BLaER1 (cell line): ENCODE measurements around the gene HOXA5.

Experiments used
- H3K27ac ChIP-seq: shearing (Covaris generic); formaldehyde crosslinking; 2 replicates; pipeline ENCODE4 v1.8.1; 2022
- H3K27me3 ChIP-seq: shearing (Covaris generic); formaldehyde crosslinking; 2 replicates; pipeline ENCODE4 v1.8.1; 2022
- H3K36me3 ChIP-seq: shearing (Covaris generic); formaldehyde crosslinking; 2 replicates; pipeline ENCODE4 v1.8.1; 2022
- H3K4me1 ChIP-seq: shearing (Covaris generic); formaldehyde crosslinking; 2 replicates; pipeline ENCODE4 v1.8.1; 2022
- H3K4me2 ChIP-seq: shearing (Covaris generic); formaldehyde crosslinking; 2 replicates; pipeline ENCODE4 v1.8.1; 2022
- H3K4me3 ChIP-seq: shearing (Covaris generic); formaldehyde crosslinking; 2 replicates; pipeline ENCODE4 v1.8.1; 2022
- H3K9ac ChIP-seq: shearing (Covaris generic); formaldehyde crosslinking; 2 replicates; pipeline ENCODE4 v1.8.1; 2022
- H3K9me3 ChIP-seq: shearing (Covaris generic); formaldehyde crosslinking; 2 replicates; pipeline ENCODE4 v1.8.1; 2022
- H4K20me1 ChIP-seq: shearing (Covaris generic); formaldehyde crosslinking; 2 replicates; pipeline ENCODE4 v1.8.1; 2022
- Cebpa-rat ChIP-seq: shearing (Covaris generic); IDR thresholded peaks from 2 replicates; pipeline ENCODE4 v1.8.1; 2022

Gene HOXA5

DNA sequence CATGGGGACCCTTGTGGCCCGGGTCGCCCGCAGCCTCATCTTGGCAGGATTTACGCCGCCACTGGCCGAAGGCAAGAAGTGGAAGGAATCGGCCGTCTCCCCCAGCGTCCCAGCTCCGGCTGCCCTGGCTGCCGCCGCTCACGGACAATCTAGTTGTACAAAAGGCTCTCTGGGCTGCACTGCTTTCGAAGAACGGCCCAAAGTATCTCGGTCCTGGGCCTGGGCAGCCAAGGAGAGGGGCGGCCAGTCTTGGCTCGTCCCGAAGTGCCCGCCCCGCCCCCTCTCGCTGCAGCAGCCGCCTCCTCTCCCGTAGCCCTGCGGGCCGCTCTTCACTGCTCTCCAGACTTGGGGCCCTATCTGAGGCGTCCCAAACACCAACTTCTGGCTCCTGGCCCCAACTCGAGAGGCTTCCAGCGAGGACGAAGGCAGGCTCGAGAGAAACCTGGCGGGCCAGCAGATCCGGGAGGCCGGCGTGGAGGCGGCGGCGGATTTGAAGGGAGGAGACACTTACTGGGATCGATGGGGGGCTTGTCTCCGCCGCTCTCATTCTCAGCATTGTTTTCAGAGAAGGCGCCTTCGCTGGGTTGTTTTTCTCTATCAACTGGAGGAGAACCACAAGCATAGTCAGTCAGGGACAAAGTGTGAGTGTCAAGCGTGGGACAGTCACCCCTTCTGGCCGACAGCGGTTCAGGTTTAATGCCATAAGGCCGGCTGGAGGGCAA, 21.0 kb upstream of the HOXA5 start:
- no peak overlapping the region for H3K9ac ChIP-seq
- H3K27me3 ChIP-seq, result peaks cover 100% of the 10 kb centered on the region
- H4K20me1 ChIP-seq, result peaks cover 92% of the 10 kb centered on the region
- no peak for TF ChIP-seq Cebpa-rat
- peaks cover 9% of the 10 kb centered on the region for H3K4me1 ChIP-seq
- H3K27ac ChIP-seq, result no peak overlapping the region
- H3K36me3 ChIP-seq, result no peaks in the 10 kb centered on the region
- H3K4me2 ChIP-seq, result no peak overlapping the region
- H3K4me3 ChIP-seq, result no peak overlapping the region
- H3K9me3 ChIP-seq, result peaks cover 17% of the 10 kb centered on the region

DNA sequence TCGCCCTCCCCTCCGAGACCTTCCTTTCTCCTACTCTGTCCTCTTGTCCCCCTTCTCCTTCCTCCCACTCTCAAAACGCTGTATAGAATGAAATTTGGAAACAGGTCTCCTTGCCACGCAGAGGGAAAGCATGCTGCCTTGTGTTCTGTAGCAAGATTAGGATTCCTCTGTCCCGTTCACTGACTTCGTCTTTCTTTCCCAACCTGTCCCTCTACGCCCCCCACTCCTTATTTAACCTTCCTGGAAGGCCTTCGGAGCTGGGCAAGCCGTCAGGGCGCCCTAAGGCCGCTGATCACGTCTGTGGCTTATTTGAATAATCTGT, 20.5 kb upstream of the HOXA5 start:
- Histone ChIP-seq H3K9ac (no peak overlapping the region), H3K27ac (no peak overlapping the region), H3K27me3 (peaks cover 100% of the 10 kb centered on the region), H3K4me3 (no peak overlapping the region), H3K9me3 (peaks cover 17% of the 10 kb centered on the region), H3K4me1 (peaks cover 9% of the 10 kb centered on the region), H3K36me3 (no peaks in the 10 kb centered on the region), H3K4me2 (no peak overlapping the region), H4K20me1 (peaks cover 92% of the 10 kb centered on the region)
- no peak for TF ChIP-seq Cebpa-rat

DNA sequence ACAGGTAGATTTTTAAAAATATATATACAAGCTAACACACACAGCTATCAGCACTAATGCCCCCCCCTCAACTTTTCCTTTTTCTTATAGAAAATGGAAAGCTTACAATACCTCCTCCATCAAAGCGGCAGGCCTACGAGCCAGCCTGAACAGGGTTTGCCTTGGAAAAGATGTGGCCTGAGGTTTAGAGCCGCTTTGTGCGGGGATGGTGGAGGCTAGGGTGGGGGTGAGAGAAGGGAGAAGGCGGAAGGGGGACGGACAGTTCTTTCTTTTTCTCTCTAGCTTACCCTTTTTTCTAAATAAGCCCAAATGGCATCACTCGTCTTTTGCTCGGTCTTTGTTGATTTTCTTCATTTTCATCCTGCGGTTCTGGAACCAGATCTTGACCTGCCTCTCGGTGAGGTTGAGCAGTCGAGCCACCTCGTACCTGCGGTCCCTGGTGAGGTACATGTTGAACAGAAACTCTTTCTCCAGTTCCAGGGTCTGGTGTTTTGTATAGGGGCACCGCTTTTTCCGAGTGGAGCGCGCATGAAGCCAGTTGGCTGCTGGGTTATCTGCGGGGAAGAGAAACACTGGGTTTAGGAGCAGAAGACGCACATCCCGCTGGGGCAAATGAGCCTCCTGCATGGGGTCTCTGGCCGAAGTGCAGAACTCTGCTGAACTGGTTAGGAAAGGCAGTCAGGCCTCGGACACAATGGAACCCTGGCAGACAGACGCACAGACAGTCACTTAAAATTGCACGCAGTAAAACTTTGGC, 20.0 kb upstream of the HOXA5 start:
- Histone ChIP-seq H3K27ac (no peak overlapping the region), H3K4me1 (peaks cover 9% of the 10 kb centered on the region), H4K20me1 (peaks cover 92% of the 10 kb centered on the region), H3K4me3 (no peak overlapping the region), H3K9me3 (peaks cover 21% of the 10 kb centered on the region), H3K36me3 (no peaks in the 10 kb centered on the region), H3K4me2 (no peak overlapping the region), H3K9ac (no peak overlapping the region), H3K27me3 (peaks cover 100% of the 10 kb centered on the region)
- no peak for TF ChIP-seq Cebpa-rat

DNA sequence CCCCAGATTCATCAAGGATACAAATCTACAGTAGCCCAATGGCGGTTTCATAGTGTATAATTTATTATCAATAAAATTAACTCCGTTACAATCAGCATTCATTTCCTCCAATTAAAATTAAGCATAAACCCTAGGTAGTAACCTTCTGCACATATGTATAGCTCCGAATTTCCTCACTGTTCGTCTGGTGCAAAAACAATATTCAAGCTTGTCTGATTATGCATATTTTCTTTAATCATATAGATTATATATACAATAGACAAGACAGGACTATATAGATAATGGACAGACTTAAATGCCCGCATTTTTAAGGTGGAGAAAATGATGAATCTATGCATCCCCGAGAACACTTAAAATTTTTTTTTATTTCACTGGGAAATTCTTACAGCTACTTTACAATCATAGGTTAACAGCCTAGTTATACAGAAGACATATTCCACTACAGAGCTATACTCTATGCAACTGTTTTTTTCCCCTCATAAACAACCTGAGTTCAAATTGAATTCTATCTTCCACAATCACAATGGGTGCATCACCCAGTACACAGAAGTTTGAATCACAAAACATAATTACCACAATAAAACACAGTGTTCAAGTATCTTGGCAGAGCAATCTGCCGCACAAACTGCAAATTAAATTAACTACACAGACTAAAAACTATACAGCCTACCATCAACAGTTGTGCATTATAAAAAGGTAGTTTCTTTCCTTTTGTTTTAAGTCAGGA, 19.2 kb upstream of the HOXA5 start:
- Histone ChIP-seq H4K20me1 (peaks cover 92% of the 10 kb centered on the region), H3K27me3 (peaks cover 100% of the 10 kb centered on the region), H3K9ac (no peak overlapping the region), H3K36me3 (no peaks in the 10 kb centered on the region), H3K27ac (no peak overlapping the region), H3K4me2 (no peak overlapping the region), H3K9me3 (peaks cover 27% of the 10 kb centered on the region), H3K4me3 (no peak overlapping the region), H3K4me1 (peaks cover 9% of the 10 kb centered on the region)
- no peak for TF ChIP-seq Cebpa-rat

DNA sequence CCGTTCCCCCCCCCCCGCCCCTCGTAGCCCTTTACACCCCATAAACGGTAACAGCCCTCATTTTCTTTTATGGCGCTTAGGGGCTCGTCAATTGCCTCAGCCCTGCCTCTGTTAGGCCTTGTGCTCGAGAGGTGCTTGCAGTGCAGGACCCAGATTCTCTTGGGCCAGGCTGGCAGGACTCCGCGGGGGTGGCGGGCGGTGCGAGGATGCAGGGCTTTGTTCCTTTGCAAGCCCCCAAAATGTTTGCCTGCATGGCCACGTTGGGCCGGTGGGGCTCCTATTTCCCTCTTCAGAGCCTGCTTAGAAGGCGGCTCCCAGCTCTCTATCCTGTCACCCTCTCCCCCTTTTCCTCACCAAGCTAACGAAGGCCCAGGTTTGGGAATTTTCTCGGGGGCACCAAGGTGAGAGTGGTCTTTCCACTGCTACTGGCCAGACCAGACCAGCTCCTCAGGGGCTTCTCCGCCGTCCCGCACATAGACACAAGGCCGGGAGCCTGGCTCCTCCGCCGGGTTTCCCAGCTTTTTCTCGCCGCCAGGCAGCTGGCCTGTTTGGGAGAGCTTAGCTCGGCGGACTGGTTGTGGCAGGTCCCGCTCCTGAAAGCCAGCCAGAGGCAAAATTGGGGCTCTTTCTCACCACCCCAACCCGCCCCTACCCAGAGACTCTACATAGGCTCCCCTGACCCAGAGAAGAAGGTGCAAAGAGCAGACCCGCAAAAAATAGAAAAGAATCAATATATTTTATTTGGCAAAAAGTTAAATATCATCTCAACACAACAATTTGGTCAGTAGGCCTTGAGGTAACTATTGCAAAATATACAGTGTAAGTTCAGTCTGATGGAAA, 18.5 kb upstream of the HOXA5 start:
- peaks cover 9% of the 10 kb centered on the region for H3K4me1 ChIP-seq
- no peak for TF ChIP-seq Cebpa-rat
- peaks cover 100% of the 10 kb centered on the region for H3K27me3 ChIP-seq
- H3K9me3 ChIP-seq, result peaks cover 35% of the 10 kb centered on the region
- no peak overlapping the region for H3K27ac ChIP-seq
- H3K4me2 ChIP-seq, result no peak overlapping the region
- peaks cover 92% of the 10 kb centered on the region for H4K20me1 ChIP-seq
- no peak overlapping the region for H3K4me3 ChIP-seq
- no peaks in the 10 kb centered on the region for H3K36me3 ChIP-seq
- no peak overlapping the region for H3K9ac ChIP-seq

DNA sequence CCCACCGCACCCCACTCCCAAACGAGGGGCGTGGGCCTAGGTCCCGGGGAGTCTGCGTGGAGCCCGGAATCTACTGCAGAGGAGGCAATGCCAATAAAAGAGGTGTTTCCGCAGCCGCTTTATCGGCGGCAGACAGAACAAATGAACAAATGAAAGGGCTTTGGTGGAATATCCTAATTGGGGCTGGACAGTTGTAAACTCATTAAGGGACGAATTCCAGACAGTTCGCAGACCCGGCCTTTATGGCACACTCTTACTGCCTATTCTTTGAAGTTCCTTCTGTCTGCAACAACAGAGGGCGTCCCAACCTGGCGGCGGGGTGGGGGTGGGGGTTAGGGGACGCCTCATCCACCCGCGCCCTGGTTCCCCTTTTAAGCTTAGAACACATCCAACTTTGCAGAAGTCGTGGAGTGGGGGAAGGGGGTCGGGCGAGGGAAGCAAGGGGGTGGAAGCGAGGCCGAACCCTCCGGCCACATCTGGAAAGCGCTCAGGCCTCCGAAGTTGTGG, 17.8 kb upstream of the HOXA5 start:
- peak overlapping the region; percentile 95 for H3K4me2 ChIP-seq
- H3K4me3 ChIP-seq, result peak overlapping the region; percentile 66
- no peak overlapping the region for H3K9ac ChIP-seq
- H3K4me1 ChIP-seq, result peaks cover 9% of the 10 kb centered on the region
- H3K36me3 ChIP-seq, result no peaks in the 10 kb centered on the region
- no peak for TF ChIP-seq Cebpa-rat
- no peak overlapping the region for H3K27ac ChIP-seq
- peaks cover 37% of the 10 kb centered on the region for H3K9me3 ChIP-seq
- peaks cover 100% of the 10 kb centered on the region for H3K27me3 ChIP-seq
- peaks cover 88% of the 10 kb centered on the region for H4K20me1 ChIP-seq

DNA sequence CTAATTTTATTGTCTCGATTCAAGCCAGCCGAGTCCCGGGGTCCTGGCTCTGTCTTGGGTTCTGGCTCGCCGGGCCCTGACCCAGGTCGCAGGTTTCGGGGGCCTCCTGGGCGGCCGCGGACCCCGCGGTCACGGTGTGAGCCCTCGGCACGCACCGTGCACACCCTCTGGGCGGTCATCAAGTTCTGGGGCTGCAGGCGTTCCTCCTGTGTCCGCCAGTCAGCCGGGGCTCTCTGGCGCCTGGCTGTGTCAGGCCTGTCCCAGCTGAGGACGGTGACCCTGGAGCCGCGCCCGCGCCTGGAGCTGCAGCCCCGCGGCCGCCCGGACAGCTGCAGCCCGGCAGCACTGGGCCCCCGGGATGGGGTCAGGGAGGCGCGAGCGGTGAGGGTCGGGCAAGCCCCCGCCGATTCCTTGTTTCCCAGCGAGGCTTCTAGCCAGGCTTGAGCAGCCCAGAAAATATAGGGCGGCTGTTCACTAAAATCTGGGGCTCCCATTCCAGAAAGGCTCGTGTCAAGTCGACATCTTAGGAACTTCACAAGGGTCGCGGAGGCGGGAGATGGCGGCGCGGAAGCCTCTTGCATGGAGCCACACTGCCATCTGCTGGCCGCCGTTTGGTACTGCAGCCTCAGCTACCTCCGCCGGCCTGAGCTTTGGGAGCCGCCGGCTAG, 17.2 kb upstream of the HOXA5 start:
- peak overlapping the region; percentile 66 for H3K4me3 ChIP-seq
- peak overlapping the region; percentile 95 for H3K4me2 ChIP-seq
- no peaks in the 10 kb centered on the region for H3K36me3 ChIP-seq
- H3K4me1 ChIP-seq, result peaks cover 9% of the 10 kb centered on the region
- H4K20me1 ChIP-seq, result peaks cover 88% of the 10 kb centered on the region
- no peak overlapping the region for H3K27ac ChIP-seq
- TF ChIP-seq Cebpa-rat, result no peak
- H3K9me3 ChIP-seq, result peaks cover 37% of the 10 kb centered on the region
- no peak overlapping the region for H3K9ac ChIP-seq
- peaks cover 100% of the 10 kb centered on the region for H3K27me3 ChIP-seq

DNA sequence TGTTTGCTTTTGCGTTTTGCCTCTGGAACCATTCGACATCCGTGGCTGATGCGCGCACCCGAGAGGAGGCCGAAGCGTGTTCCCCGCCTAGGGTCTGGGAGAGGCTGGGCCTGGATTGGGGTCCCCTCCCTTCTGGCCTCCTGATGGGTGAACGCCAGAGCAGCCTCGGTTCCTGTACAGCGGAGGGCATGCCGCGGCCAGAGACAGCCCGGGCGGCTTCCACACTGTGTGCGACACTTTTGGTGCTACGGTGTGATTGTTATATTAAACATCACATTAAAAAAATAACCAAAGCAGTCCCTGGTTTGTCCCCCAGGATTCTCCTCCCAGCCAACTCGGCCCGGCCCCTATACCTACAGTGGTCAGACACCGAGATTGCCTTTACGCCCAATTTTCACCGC, 16.7 kb upstream of the HOXA5 start:
- no peaks in the 10 kb centered on the region for H3K36me3 ChIP-seq
- no peak for TF ChIP-seq Cebpa-rat
- peaks cover 37% of the 10 kb centered on the region for H3K9me3 ChIP-seq
- peaks cover 100% of the 10 kb centered on the region for H3K27me3 ChIP-seq
- peak overlapping the region; percentile 95 for H3K4me2 ChIP-seq
- H4K20me1 ChIP-seq, result peaks cover 88% of the 10 kb centered on the region
- no peak overlapping the region for H3K27ac ChIP-seq
- peaks cover 9% of the 10 kb centered on the region for H3K4me1 ChIP-seq
- no peak overlapping the region for H3K9ac ChIP-seq
- peak overlapping the region; percentile 66 for H3K4me3 ChIP-seq
